Fibroblast of lung (primary cell): Measurements from ENCODE around the gene KCNK17. TPM values are rescaled to one million over a fixed set of nuclear protein-coding genes. Genes with fewer than 3 reads are reported as not detected.

Experiments
- DNase-seq, 2 donors: peaks; one replicate each; pipeline versions ENCODE4 v3.0.0 to v3.0.0-alpha.2; 2010; ENCODE audit warnings: low read depth in 2 of 2
- H2AFZ ChIP-seq: 2 replicates; pipeline ENCODE4 v1.5.1; 2012; ENCODE audit warnings: low read length, control low read depth, inconsistent platforms
- H3K27ac ChIP-seq: 2 replicates; pipeline ENCODE4 v1.5.1; 2011; ENCODE audit warnings: low read length, control low read depth; ENCODE audit not compliant: insufficient read depth
- H3K27me3 ChIP-seq: 2 replicates; pipeline ENCODE4 v1.5.1; 2011; ENCODE audit warnings: mild to moderate bottlenecking, low read length; ENCODE audit not compliant: control insufficient read depth, insufficient read depth
- H3K36me3 ChIP-seq: 2 replicates; pipeline ENCODE4 v1.5.1; 2011; ENCODE audit warnings: low read length; ENCODE audit not compliant: control insufficient read depth, insufficient read depth
- H3K4me1 ChIP-seq: 2 replicates; pipeline ENCODE4 v1.5.1; 2011; ENCODE audit warnings: low read length; ENCODE audit not compliant: control insufficient read depth, insufficient read depth; ENCODE audit errors: extremely low read depth
- H3K4me2 ChIP-seq: 2 replicates; pipeline ENCODE4 v1.5.1; 2011; ENCODE audit warnings: low read length, control low read depth; ENCODE audit not compliant: insufficient read depth; ENCODE audit errors: extremely low read depth
- H3K4me3 ChIP-seq, 4 experiments: fragments of 200-600 bp in 1 of 4; sonication (generic) in 1 of 4; replicated peaks in 1 of 4; 2 replicates each; pipeline ENCODE4 v1.5.1; 2011 to 2016; ENCODE audit warnings: low read length in 4 of 4, low read depth in 3 of 4, mild to moderate bottlenecking in 3 of 4, control low read depth in 2 of 4, inconsistent platforms in 1 of 4, mixed read lengths in 1 of 4; ENCODE audit not compliant: insufficient read depth in 1 of 4; ENCODE audit errors: control extremely low read depth in 1 of 4
- H3K79me2 ChIP-seq: 2 replicates; pipeline ENCODE4 v1.5.1; 2012; ENCODE audit warnings: mild to moderate bottlenecking, low read length, inconsistent platforms; ENCODE audit not compliant: control insufficient read depth, insufficient read depth
- H3K9ac ChIP-seq: 2 replicates; pipeline ENCODE4 v1.5.1; 2011; ENCODE audit warnings: mild to moderate bottlenecking, low read length, control low read depth; ENCODE audit not compliant: insufficient read depth
- H3K9me3 ChIP-seq: 2 replicates; pipeline ENCODE4 v1.5.1; 2012; ENCODE audit warnings: low read depth, low read length; ENCODE audit not compliant: control insufficient read depth, insufficient read depth
- H4K20me1 ChIP-seq: 2 replicates; pipeline ENCODE4 v1.5.1; 2011; ENCODE audit warnings: low read length; ENCODE audit not compliant: control insufficient read depth, insufficient read depth; ENCODE audit errors: extremely low read depth
- CTCF ChIP-seq, 2 donors: IDR thresholded peaks in 1 of 2; conservative IDR thresholded peaks in 1 of 2; 1 replicate in 1 of 2; 2 replicates in 1 of 2; pipeline ENCODE4 v1.5.1; 2011 to 2012; ENCODE audit warnings: low read length in 2 of 2, control low read depth in 1 of 2, inconsistent platforms in 1 of 2, low read depth in 1 of 2, mild to moderate bottlenecking in 1 of 2
- EZH2 ChIP-seq: IDR thresholded peaks from 2 replicates; pipeline ENCODE4 v1.5.1; 2012; ENCODE audit warnings: low read length, control low read depth, mild to moderate bottlenecking; ENCODE audit errors: missing control alignments
- polyA plus RNA-seq, 2 donors: library from polyadenylated mRNA; depleted of rRNA in 1 of 2; stranded (reverse) in 1 of 2; unstranded in 1 of 2; fragments of >200 nt; gene quantifications; 2 replicates each; pipeline ENCODE4 v1.2.1, GENCODE V29; 2011 to 2012; ENCODE audit warnings: missing spikeins in 1 of 2
- total RNA-seq: library from RNA; depleted of rRNA; stranded (reverse); fragments of >200 nt; gene quantifications from 2 replicates; pipeline ENCODE4 v1.2.1, GENCODE V29; 2014

Gene KCNK17
- total and polyA plus RNA-seq, 2 donors (not counting 1 experiment from before 2014, with no cell fraction given): not detected

DNA sequence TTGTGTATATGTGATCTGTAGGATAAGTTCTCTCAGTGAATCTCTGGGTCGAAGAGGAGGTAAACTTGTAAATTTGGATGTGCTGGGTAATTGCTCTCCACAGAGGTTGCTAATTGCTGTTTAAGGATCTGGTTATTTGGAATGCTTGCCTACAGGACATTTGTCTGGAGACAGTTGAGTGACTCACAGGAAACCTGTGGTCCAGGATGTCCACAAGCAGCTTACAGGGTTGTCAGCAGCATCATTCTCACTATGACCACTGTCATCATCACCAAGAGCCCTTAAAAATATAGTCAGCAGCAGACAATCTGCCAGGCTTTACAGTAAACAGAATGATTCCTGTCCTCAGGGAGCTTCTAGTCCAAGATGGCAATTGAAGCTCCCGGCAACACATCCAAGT, 53.8 kb downstream of the KCNK17 start:
- Histone ChIP-seq H3K4me2 (no peak overlapping the region), H3K4me1 (no peaks in the 10 kb centered on the region), H3K4me3 (no peak overlapping the region), H3K9me3 (no peaks in the 10 kb centered on the region), H3K9ac (no peak overlapping the region), H3K79me2 (no peaks in the 10 kb centered on the region), H3K27me3 (no peaks in the 10 kb centered on the region), H3K27ac (no peak overlapping the region), H3K36me3 (no peaks in the 10 kb centered on the region), H2AFZ (no peak overlapping the region), H4K20me1 (no peaks in the 10 kb centered on the region)
- TF ChIP-seq CTCF (conservative IDR thresholded peaks at IDR 0.05 in 1 of 2, IDR thresholded peaks at IDR 0.05 in 1 of 2; ENCODE audit: low read depth in 1 of 2, low read length in 2 of 2) (no peak), EZH2 (no peak)
- DNase-seq: no peak

- Histone ChIP-seq H2AFZ (no peak overlapping the region), H3K27ac (no peak overlapping the region), H3K4me1 (no peaks in the 10 kb centered on the region), H3K9ac (no peak overlapping the region), H3K4me2 (no peak overlapping the region), H4K20me1 (no peaks in the 10 kb centered on the region), H3K4me3 (no peak overlapping the region), H3K27me3 (no peaks in the 10 kb centered on the region), H3K79me2 (no peaks in the 10 kb centered on the region), H3K36me3 (no peaks in the 10 kb centered on the region), H3K9me3 (no peaks in the 10 kb centered on the region)
- DNase-seq: no peak
- TF ChIP-seq EZH2: no peak
- no peak for TF ChIP-seq CTCF (conservative IDR thresholded peaks at IDR 0.05 in 1 of 2, IDR thresholded peaks at IDR 0.05 in 1 of 2; ENCODE audit: low read depth in 1 of 2, low read length in 2 of 2)
Measured at GRCh38 chr6:39256294-39256940, 57.8 kb downstream of the KCNK17 start.

- Histone ChIP-seq H4K20me1 (no peaks in the 10 kb centered on the region), H3K4me1 (no peaks in the 10 kb centered on the region), H3K36me3 (no peaks in the 10 kb centered on the region), H3K9me3 (no peaks in the 10 kb centered on the region), H2AFZ (no peak overlapping the region), H3K4me3 (no peak overlapping the region), H3K4me2 (no peak overlapping the region), H3K27me3 (no peaks in the 10 kb centered on the region), H3K27ac (no peak overlapping the region), H3K9ac (no peak overlapping the region), H3K79me2 (no peaks in the 10 kb centered on the region)
- no peak for TF ChIP-seq EZH2
- no peak for TF ChIP-seq CTCF (conservative IDR thresholded peaks at IDR 0.05 in 1 of 2, IDR thresholded peaks at IDR 0.05 in 1 of 2; ENCODE audit: low read depth in 1 of 2, low read length in 2 of 2)
- no peak for DNase-seq
Measured at GRCh38 chr6:39254999-39255535, 59.2 kb downstream of the KCNK17 start.
